RPMI8226 (cell line): Measurements from ENCODE around the gene CD86.
"Not testable (repeated sequence)": the region's sequence is repeated elsewhere in the genome, so short reads cannot be mapped to it uniquely, and the experiment has no call there.

Source experiments
- DNase-seq: peaks from one replicate; pipeline ENCODE4 v3.0.0-alpha.2; 2015

The CD86 gene

DNA sequence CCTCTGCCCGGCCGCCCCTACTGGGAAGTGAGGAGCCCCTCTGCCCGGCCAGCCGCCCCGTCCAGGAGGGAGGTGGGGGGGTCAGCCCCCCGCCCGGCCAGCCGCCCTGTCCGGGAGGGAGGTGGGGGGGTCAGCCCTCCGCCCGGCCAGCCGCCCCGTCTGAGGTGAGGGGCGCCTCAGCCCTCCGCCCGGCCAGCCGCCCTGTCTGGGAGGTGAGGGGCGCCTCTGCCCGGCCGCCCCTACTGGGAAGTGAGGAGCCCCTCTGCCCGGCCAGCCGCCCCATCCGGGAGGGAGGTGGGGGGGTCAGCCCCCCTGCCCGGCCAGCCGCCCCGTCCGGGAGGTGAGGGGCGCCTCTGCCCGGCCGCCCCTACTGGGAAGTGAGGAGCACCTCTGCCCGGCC, 109.8 kb downstream of the CD86 start:
- not testable (repeated sequence) for DNase-seq

DNA sequence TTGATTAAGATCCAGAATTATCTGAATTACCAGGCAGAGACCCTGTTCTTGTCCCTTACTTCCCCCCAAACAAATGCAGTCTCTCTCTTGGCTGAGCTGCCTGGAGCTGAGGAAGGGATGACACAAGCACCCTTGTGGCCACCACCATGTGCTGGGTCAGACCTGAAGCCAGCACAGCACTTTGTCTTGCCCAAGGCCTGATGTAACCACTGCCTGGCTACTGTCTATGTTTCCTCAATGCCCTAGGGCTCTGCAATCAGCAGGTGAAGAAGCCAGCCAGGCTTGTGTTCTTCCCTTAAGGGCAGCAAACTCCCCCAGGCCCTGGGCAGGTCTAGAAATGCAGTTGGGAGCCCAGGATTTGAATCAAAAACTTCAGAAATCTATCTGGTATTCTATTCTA, 112.5 kb downstream of the CD86 start:
- DNase-seq, result no peak

DNA sequence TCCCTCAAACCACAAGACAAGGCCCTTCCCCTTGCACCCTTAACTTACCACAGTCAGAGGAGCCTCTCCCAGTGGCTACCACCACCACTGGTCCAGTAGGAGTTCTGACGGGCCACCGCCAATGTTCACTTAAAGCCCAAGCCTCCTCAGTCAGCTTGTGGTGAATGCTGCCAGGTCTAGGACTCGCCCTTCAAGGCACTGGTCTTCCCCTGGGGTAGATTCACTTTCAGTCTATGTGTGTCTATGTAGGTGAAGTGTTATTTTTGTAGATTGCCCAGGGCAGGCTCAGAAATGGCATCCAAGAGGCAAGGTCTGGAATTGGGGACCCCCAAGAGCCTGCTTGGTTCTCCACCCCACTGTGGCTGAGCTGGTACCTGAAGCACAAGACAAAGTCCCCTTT, 112.9 kb downstream of the CD86 start:
- DNase-seq, result no peak

DNA sequence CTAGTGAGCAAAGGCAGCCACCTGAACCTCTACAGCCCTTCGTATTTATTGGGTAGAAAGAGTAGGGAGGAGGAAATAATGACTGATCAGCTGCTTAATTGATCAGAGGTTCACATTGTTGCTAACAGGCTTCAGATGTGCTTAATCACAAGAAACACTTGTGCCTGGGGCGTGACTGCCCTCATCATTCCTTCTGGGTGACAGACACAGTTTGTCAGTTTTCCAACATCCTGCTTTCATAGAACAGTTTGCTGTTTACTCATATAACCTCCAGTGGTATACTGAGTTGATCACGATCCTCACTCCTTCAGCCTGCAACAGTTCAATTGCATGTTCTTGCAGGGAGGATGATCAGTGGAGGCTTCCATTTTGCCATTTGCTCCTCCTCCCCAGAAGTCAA, 114.7 kb downstream of the CD86 start:
- DNase-seq, result no peak
